ENCODE data around the gene EN1.

The EN1 gene

DNA sequence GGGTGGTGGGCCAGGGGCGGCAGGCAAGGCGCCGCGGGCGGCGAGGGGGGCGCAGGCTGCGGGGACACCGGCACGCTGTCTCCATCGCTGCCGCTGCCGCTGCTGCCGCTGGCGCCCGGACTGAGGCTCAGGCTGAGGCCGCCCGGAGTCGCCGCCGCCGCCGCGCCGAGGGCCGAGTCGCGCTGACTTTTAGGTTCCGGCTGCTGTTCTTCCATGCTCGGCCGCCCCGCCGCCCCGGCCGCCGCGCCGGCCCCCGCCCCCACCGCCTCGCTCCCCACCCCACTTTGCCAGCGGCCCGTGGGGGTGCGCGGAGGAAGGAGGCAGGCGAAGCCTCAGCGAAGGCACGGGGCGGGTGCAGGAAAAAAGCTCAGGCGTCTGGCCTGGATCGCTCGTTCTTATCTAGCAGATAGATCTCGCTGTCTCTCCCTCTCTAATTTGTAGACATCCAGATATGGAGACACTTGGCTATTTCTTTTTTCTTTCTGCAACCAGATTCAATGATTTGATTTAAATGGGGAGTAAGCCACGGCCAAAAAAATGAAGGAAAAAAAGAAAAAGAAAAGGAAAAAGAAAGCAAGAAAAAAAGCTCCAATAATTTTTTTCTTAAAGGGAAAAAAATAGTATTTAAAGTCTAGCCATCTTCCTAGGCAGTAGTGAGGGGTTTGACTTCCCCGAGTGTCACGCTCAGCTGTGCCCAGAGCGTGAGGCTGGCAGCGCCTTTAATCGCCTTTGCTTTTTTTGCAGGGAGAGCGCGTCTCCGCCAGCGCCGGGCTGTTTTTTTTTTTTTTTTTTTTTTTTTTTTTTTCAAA lies at the start of gene EN1:
EN1 (minus strand) TSS at position 696 of the 809 bp plus-strand sequence; CDS start at position 215, 481 bp downstream.
- H3K4me3 ChIP-seq (ENCODE audit: low read depth, low read length): peak within 1 kb of the TSS; percentile 85
- no peaks in the 10 kb centered on the region for H3K36me3 ChIP-seq (ENCODE audit: insufficient read depth, low read length)
- peak within 1 kb of the TSS; percentile 99 for H2AFZ ChIP-seq (ENCODE audit: low read length, unreplicated experiment)
- H3K4me1 ChIP-seq (ENCODE audit: control insufficient read depth, insufficient read depth, low read length, unreplicated experiment): peaks cover 11% of the 10 kb centered on the region
- peaks cover 41% of the 10 kb centered on the region for H3K79me2 ChIP-seq (ENCODE audit: control insufficient read depth, insufficient read depth, low read length, unreplicated experiment)
- H3K27me3 ChIP-seq (ENCODE audit: insufficient read depth, low read length): no peaks in the 10 kb centered on the region
- H3K27ac ChIP-seq (ENCODE audit: low read depth, low read length): peak within 1 kb of the TSS; percentile 62

DNA sequence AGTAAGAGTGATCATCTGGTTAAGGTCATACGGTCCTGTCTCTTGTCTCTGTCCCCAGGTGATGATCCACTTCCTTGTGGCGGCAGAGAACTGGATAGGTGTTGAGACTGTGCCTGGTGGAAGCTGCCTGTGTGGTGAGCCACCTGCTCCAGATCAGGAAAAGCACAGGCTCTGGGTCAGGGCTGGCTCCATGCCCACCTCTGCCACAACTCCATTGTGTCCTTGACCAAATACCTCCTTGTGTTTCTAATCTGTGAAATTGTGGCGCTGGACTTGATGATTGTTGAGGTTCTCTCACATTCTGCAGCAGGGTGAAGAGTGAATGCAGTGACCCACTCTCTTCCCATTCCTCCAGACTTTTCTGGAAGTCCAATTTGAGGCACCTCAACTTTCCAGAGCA lies 45.7 kb upstream of the EN1 start:
- Histone ChIP-seq H3K79me2 (ENCODE audit: control insufficient read depth, insufficient read depth, low read length, unreplicated experiment) (no peaks in the 10 kb centered on the region), H3K36me3 (ENCODE audit: insufficient read depth, low read length) (no peaks in the 10 kb centered on the region), H3K27me3 (ENCODE audit: insufficient read depth, low read length) (peaks cover 20% of the 10 kb centered on the region), H2AFZ (ENCODE audit: low read length, unreplicated experiment) (no peak overlapping the region), H3K27ac (ENCODE audit: low read depth, low read length) (no peak overlapping the region), H3K4me3 (ENCODE audit: low read depth, low read length) (no peak overlapping the region), H3K4me1 (ENCODE audit: control insufficient read depth, insufficient read depth, low read length, unreplicated experiment) (no peaks in the 10 kb centered on the region)

- H2AFZ ChIP-seq (ENCODE audit: low read length, unreplicated experiment): no peak overlapping the region
- H3K79me2 ChIP-seq (ENCODE audit: control insufficient read depth, insufficient read depth, low read length, unreplicated experiment): no peaks in the 10 kb centered on the region
- H3K27me3 ChIP-seq (ENCODE audit: insufficient read depth, low read length): peaks cover 27% of the 10 kb centered on the region
- H3K27ac ChIP-seq (ENCODE audit: low read depth, low read length): no peak overlapping the region
- no peaks in the 10 kb centered on the region for H3K4me1 ChIP-seq (ENCODE audit: control insufficient read depth, insufficient read depth, low read length, unreplicated experiment)
- H3K4me3 ChIP-seq (ENCODE audit: low read depth, low read length): no peak overlapping the region
- H3K36me3 ChIP-seq (ENCODE audit: insufficient read depth, low read length): no peaks in the 10 kb centered on the region
Measured at GRCh38 chr2:118889995-118890394, 42.5 kb upstream of the EN1 start.

DNA sequence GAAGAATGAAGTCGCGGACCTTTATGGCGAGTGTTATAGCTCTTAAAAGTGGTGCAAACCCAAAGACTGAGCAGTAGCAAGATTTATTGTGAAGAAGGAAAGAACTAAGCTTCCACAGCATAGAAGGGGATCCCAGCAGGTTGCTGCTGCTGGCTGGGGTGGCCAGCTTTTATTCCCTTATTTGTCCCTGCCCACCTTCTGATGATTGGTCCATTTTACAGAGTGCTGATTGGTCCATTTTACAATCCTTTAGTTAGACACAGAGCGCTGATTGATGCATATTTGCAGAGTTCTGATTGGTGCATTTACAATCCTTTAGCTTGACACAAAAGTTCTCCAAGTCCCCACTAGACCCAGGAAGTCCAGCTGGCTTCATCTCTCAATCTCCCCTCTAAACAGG lies 36.3 kb upstream of the EN1 start:
- Histone ChIP-seq H3K27me3 (ENCODE audit: insufficient read depth, low read length) (peaks cover 33% of the 10 kb centered on the region), H3K79me2 (ENCODE audit: control insufficient read depth, insufficient read depth, low read length, unreplicated experiment) (no peaks in the 10 kb centered on the region), H3K4me1 (ENCODE audit: control insufficient read depth, insufficient read depth, low read length, unreplicated experiment) (peaks cover 4% of the 10 kb centered on the region), H2AFZ (ENCODE audit: low read length, unreplicated experiment) (no peak overlapping the region), H3K27ac (ENCODE audit: low read depth, low read length) (no peak overlapping the region), H3K36me3 (ENCODE audit: insufficient read depth, low read length) (no peaks in the 10 kb centered on the region), H3K4me3 (ENCODE audit: low read depth, low read length) (no peak overlapping the region)

DNA sequence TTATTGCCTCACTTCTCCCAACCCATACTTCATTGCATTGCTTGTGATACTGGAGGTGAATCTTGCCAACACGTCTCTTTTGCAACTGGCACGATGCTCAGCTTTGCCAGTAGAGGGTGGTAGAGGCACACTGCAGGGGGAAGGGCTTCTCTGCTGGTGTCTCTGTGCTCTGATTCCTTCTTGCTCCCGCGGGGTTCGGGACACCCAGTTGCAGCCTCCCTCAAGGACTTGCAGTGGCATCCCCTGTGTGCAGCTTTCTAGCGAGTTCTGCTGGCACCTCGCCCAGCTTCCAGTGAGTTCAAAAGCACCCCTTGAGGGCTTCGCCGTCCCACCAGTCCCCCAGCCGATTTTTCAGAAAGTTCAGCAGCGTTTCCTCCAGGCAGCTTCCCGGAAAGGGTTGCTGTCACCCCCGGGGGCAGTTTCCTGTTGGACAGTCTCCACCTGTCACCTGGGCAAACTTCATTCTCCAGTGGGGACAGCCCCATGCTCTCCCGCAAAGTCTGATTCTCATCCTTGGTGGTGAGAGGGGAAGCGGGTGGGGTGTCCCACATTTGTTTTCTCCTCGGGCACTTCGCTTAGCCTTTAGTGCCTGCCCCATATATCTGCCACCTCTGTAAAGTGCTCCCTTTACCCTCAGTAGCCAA lies 35.4 kb upstream of the EN1 start:
- peaks cover 43% of the 10 kb centered on the region for H3K27me3 ChIP-seq (ENCODE audit: insufficient read depth, low read length)
- no peak overlapping the region for H3K27ac ChIP-seq (ENCODE audit: low read depth, low read length)
- no peaks in the 10 kb centered on the region for H3K79me2 ChIP-seq (ENCODE audit: control insufficient read depth, insufficient read depth, low read length, unreplicated experiment)
- peaks cover 4% of the 10 kb centered on the region for H3K4me1 ChIP-seq (ENCODE audit: control insufficient read depth, insufficient read depth, low read length, unreplicated experiment)
- no peaks in the 10 kb centered on the region for H3K36me3 ChIP-seq (ENCODE audit: insufficient read depth, low read length)
- H3K4me3 ChIP-seq (ENCODE audit: low read depth, low read length): peak overlapping the region; percentile 66
- peak overlapping the region; percentile 34 for H2AFZ ChIP-seq (ENCODE audit: low read length, unreplicated experiment)

DNA sequence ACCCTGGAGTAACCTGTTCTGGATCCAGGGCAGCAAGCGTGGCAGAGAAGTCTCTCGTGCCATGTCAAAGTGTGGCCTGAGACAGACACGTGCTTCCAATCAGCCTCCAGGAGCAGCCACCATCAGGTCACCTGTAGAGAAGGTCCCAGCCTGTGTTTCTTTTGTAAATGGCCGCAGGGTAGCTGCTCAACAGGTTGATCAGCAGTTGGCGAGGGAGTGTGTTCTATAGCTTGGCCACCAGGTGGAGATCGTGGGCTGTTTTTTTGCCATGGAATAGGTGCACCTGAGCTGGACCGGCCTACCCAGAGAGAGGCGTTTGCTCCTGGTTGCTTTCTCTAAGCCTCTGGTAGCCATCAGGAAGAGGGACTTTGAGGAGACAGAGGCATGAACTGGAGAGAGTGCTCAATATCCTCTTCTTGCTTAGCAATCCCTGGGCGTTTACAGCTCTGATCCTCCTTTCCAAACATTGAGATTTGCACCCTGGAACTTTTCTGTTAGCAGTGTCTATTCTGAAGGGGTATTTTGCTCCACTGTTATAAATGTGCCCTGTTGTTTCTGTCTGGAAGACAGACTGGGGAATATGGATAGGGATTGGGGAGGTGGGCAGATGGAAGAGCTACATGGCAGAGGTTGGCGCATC lies 34.2 kb upstream of the EN1 start:
- Histone ChIP-seq H3K4me3 (ENCODE audit: low read depth, low read length) (no peak overlapping the region), H2AFZ (ENCODE audit: low read length, unreplicated experiment) (no peak overlapping the region), H3K27me3 (ENCODE audit: insufficient read depth, low read length) (peaks cover 53% of the 10 kb centered on the region), H3K27ac (ENCODE audit: low read depth, low read length) (no peak overlapping the region), H3K4me1 (ENCODE audit: control insufficient read depth, insufficient read depth, low read length, unreplicated experiment) (peaks cover 4% of the 10 kb centered on the region), H3K36me3 (ENCODE audit: insufficient read depth, low read length) (no peaks in the 10 kb centered on the region), H3K79me2 (ENCODE audit: control insufficient read depth, insufficient read depth, low read length, unreplicated experiment) (no peaks in the 10 kb centered on the region)

GRCh38 chr2:118880501-118880900 lies 33.1 kb upstream of the EN1 start:
- Histone ChIP-seq H3K27ac (ENCODE audit: low read depth, low read length) (no peak overlapping the region), H3K4me3 (ENCODE audit: low read depth, low read length) (no peak overlapping the region), H3K79me2 (ENCODE audit: control insufficient read depth, insufficient read depth, low read length, unreplicated experiment) (no peaks in the 10 kb centered on the region), H3K36me3 (ENCODE audit: insufficient read depth, low read length) (no peaks in the 10 kb centered on the region), H3K4me1 (ENCODE audit: control insufficient read depth, insufficient read depth, low read length, unreplicated experiment) (peaks cover 4% of the 10 kb centered on the region), H2AFZ (ENCODE audit: low read length, unreplicated experiment) (no peak overlapping the region), H3K27me3 (ENCODE audit: insufficient read depth, low read length) (peaks cover 62% of the 10 kb centered on the region)

DNA sequence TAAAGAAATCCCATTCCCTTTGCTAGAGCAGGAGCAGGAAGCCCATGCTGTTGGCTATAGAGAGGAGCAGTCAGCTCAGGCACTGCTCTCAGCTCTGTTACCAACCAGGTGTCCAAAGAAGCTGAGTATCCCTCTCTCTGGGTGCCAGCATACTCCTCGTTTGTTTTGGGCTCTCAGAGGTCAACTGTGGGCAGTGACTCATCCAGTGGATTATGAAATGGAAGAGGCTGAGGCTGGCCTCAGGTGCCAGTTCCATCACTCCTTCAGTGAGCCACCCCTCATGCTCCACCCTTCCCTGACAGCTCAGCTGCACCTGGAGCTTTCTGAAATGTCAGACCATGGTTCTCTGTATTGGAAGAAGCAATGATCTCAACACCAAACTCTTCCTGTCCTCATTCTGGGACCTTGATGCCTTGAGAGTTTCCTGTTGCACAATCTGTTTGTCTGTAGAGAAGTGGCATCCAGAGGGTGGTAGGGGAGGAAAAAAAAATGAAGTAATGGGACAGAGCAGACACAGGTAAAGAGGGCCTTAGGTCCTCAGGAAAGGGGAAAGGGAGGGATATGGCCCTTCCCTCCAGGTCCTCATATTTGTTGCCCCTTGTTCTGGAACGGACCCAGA lies 31.2 kb upstream of the EN1 start:
- no peaks in the 10 kb centered on the region for H3K36me3 ChIP-seq (ENCODE audit: insufficient read depth, low read length)
- peaks cover 71% of the 10 kb centered on the region for H3K27me3 ChIP-seq (ENCODE audit: insufficient read depth, low read length)
- H3K4me3 ChIP-seq (ENCODE audit: low read depth, low read length): no peak overlapping the region
- H2AFZ ChIP-seq (ENCODE audit: low read length, unreplicated experiment): no peak overlapping the region
- H3K4me1 ChIP-seq (ENCODE audit: control insufficient read depth, insufficient read depth, low read length, unreplicated experiment): peaks cover 4% of the 10 kb centered on the region
- H3K27ac ChIP-seq (ENCODE audit: low read depth, low read length): no peak overlapping the region
- H3K79me2 ChIP-seq (ENCODE audit: control insufficient read depth, insufficient read depth, low read length, unreplicated experiment): no peaks in the 10 kb centered on the region

DNA sequence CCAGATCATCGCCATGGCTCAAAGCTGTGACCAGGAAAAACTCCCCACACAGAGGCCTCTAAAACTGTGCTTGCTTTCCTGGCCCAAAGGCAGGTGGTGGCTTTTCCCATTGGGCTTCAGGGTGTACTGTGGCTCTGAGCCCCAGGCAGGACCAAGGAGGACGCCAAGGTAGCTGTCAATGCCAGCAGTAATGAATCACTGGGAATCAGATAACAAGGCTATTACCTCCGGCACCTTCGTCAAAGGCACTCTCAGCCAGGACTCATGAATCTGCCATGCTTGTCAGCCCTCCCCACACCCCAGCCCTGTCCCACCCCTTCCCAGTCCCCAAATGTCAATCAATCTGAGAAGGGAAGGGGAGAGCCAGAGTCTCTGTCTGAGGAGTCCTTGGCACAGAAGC lies 27.9 kb upstream of the EN1 start:
- no peaks in the 10 kb centered on the region for H3K36me3 ChIP-seq (ENCODE audit: insufficient read depth, low read length)
- no peak overlapping the region for H3K27ac ChIP-seq (ENCODE audit: low read depth, low read length)
- no peak overlapping the region for H2AFZ ChIP-seq (ENCODE audit: low read length, unreplicated experiment)
- no peaks in the 10 kb centered on the region for H3K4me1 ChIP-seq (ENCODE audit: control insufficient read depth, insufficient read depth, low read length, unreplicated experiment)
- peaks cover 85% of the 10 kb centered on the region for H3K27me3 ChIP-seq (ENCODE audit: insufficient read depth, low read length)
- no peak overlapping the region for H3K4me3 ChIP-seq (ENCODE audit: low read depth, low read length)
- no peaks in the 10 kb centered on the region for H3K79me2 ChIP-seq (ENCODE audit: control insufficient read depth, insufficient read depth, low read length, unreplicated experiment)

GRCh38 chr2:118874324-118874723 lies 26.9 kb upstream of the EN1 start:
- H3K4me3 ChIP-seq (ENCODE audit: low read depth, low read length): no peak overlapping the region
- no peaks in the 10 kb centered on the region for H3K4me1 ChIP-seq (ENCODE audit: control insufficient read depth, insufficient read depth, low read length, unreplicated experiment)
- H2AFZ ChIP-seq (ENCODE audit: low read length, unreplicated experiment): no peak overlapping the region
- no peaks in the 10 kb centered on the region for H3K36me3 ChIP-seq (ENCODE audit: insufficient read depth, low read length)
- H3K79me2 ChIP-seq (ENCODE audit: control insufficient read depth, insufficient read depth, low read length, unreplicated experiment): no peaks in the 10 kb centered on the region
- peaks cover 75% of the 10 kb centered on the region for H3K27me3 ChIP-seq (ENCODE audit: insufficient read depth, low read length)
- no peak overlapping the region for H3K27ac ChIP-seq (ENCODE audit: low read depth, low read length)

Measured in ACC112 (cell line).